ENCODE results near the gene LYZL6. TPM values are rescaled to one million over a fixed set of nuclear protein-coding genes. Genes with fewer than 3 reads are reported as not detected.

LYZL6 gene
- total and polyA plus RNA-seq, 12 donors: not detected

GRCh38 chr17:35907691-35908090 lies 35.8 kb downstream of the LYZL6 start:
- no peak for DNase-seq
- 59 to 64% methylated on average over 5 of the region's 5 CpGs for WGBS, 2 donors
- TF ChIP-seq CTCF (IDR thresholded peaks at IDR 0.05): no peak
- intact Hi-C loops (cut with DNase I): no loop called here
- no peak for ATAC-seq
- Histone ChIP-seq H3K27ac (no peak overlapping the region), H3K27me3 (peaks cover 0 to 11% (median 0%) of the 10 kb centered on the region in 7 donors), H3K36me3 (no peaks in the 10 kb centered on the region), H3K4me1 (no peaks in the 10 kb centered on the region), H3K9me3 (no peaks in the 10 kb centered on the region), H3K4me3 (no peak overlapping the region)

GRCh38 chr17:35906926-35907637 lies 36.4 kb downstream of the LYZL6 start:
- Histone ChIP-seq H3K4me3 (no peak overlapping the region), H3K36me3 (no peaks in the 10 kb centered on the region), H3K4me1 (no peaks in the 10 kb centered on the region), H3K27ac (no peak overlapping the region), H3K9me3 (no peaks in the 10 kb centered on the region), H3K27me3 (peaks cover 0 to 11% (median 0%) of the 10 kb centered on the region in 7 donors)
- DNase-seq (no peak), ATAC-seq (no peak)
- no peak for TF ChIP-seq CTCF (IDR thresholded peaks at IDR 0.05)
- intact Hi-C loops (cut with DNase I): no loop called here
- 64 to 79% methylated on average over 3 of the region's 3 CpGs for WGBS, 2 donors

- 91 to 96% methylated on average over 5 of the region's 5 CpGs for WGBS, 2 donors
- Histone ChIP-seq H3K27ac (no peak overlapping the region), H3K4me3 (no peak overlapping the region), H3K36me3 (no peaks in the 10 kb centered on the region), H3K4me1 (no peaks in the 10 kb centered on the region), H3K27me3 (peaks cover 0 to 11% (median 0%) of the 10 kb centered on the region in 7 donors), H3K9me3 (no peaks in the 10 kb centered on the region)
- no peak for DNase-seq
- ATAC-seq: no peak
- intact Hi-C loops (cut with DNase I): no loop called here
- no peak for TF ChIP-seq CTCF (IDR thresholded peaks at IDR 0.05)
These were observed 37.2 kb downstream of the LYZL6 start for GRCh38 chr17:35906191-35906925.

- 94 to 97% methylated on average over 5 of the region's 5 CpGs for WGBS, 2 donors
- H3K4me3 ChIP-seq: no peak overlapping the region
- H3K9me3 ChIP-seq: no peaks in the 10 kb centered on the region
- no peak for DNase-seq
- intact Hi-C loops (cut with DNase I): no loop called here
- TF ChIP-seq CTCF (IDR thresholded peaks at IDR 0.05): no peak
- H3K27me3 ChIP-seq: peaks cover 0 to 11% (median 0%) of the 10 kb centered on the region in 7 donors
- no peak for ATAC-seq
- H3K27ac ChIP-seq: no peak overlapping the region
- no peaks in the 10 kb centered on the region for H3K36me3 ChIP-seq
- H3K4me1 ChIP-seq: peaks cover 0 to 25% (median 0%) of the 10 kb centered on the region in 9 donors
These were observed 40.1 kb downstream of the LYZL6 start for GRCh38 chr17:35903451-35903850.

Measured in heart right ventricle (tissue), 16 donors.